ENCODE measurements around the gene VAX1. TPM values are rescaled to one million over a fixed set of nuclear protein-coding genes. Genes with fewer than 3 reads are reported as not detected.
"Not testable (repeated sequence)": the region's sequence is repeated elsewhere in the genome, so short reads cannot be mapped to it uniquely, and the experiment has no call there.

VAX1 gene
- total RNA-seq, 1 donor from 2014 or later, result not detected

GRCh38 chr10:117138838-117139580 is 939 bp upstream of the VAX1 start:
- intact Hi-C loops (cut with DNase I), result no loop called here
- no peak for DNase-seq (ENCODE audit: low spot score)
- ATAC-seq, result no peak

DNA sequence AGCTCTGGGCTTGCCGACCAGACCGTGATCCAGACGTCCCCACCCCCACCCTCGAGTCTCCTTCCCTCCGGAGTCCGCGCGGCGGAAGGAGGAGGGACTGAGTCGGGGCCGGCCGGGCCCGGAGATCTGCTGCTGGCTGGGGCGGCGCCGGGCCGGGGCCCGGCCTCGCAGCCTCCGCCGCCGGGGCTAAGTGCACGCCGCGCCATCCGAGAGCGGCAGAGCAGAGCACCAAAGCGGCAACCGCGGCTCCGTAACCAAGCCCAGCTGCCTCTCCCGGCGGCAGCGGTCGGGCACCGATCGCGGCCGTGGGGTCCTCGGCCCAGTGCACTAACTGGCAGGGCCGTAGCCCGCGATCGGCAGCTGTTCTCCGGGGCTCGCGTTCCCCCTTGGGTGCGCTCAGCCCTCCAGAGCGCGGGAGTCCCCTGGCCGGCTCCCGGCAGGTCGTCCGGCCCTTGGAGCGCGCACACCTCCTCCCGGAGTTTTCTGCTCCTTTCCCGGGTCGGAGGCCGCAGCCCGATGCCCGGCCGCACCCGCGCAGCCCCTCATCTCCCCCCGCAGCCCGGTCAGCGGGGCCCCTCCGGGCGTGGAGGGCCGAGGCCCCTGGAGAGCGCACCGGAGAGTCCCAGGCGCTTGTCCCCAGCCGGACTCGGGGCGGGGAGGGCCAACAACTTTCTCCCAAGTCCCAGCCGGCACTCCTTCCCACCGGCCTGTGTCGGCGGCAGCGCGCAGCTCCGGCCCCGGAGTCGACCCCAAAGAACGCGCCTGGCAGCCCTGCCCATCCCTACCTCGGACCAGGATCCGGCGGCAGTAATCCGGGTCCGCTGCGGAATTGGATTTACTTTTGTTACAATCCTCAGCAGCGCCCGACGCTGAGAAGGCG is 799 bp downstream of the VAX1 start:
- intact Hi-C loops (cut with DNase I), result no loop called here
- DNase-seq (ENCODE audit: low spot score), result no peak
- peak; percentile 35 for ATAC-seq

GRCh38 chr10:117136391-117136975 is 1.6 kb downstream of the VAX1 start:
- no peak for DNase-seq (ENCODE audit: low spot score)
- intact Hi-C loops (cut with DNase I), result no loop called here
- ATAC-seq, result no peak

GRCh38 chr10:117135480-117136140 is 2.5 kb downstream of the VAX1 start:
- intact Hi-C loops (cut with DNase I), result no loop called here
- ATAC-seq (no peak), DNase-seq (ENCODE audit: low spot score) (peak; percentile 2)

GRCh38 chr10:117135026-117135372 is 3.1 kb downstream of the VAX1 start:
- no peak for DNase-seq (ENCODE audit: low spot score)

DNA sequence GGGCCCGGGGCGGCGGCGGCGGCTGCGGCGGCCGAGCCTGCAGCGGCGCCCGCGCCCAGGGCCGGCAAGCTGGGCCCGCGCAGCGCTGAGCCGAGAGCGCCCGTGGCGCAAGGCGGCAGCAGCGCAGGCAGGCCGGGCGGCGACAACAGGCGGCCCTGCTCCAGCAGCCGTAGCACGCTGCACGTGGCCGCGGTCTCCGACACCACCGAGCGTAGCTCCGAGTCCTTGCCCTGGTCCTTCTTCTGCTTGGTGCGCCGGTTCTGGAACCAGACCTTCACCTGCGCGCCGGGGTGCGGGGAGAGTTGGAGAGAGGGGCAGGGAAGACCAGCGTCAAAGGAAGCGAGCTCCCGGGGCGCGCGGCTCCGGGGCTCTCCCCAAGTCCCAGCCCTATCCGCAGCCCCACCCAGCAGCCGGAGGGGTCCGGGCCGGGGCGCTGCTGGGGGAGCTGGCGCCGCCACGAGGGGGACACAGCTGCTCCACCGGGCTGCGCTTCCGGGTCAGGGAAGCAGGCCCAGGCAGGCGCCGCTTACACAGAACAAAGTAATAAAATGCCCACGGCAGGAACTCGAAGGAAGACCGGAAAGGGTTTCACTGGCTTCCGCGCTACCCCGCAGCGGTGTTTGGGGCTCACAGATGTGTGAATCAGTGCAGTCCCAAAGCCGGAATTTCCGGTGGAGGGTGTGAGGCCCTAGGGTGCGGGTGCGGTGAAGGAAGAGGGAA is 3.6 kb downstream of the VAX1 start:
- ATAC-seq, result no peak
- intact Hi-C loops (cut with DNase I), result no loop called here
- DNase-seq (ENCODE audit: low spot score), result peak; percentile 51

More at GRCh38 chr10:117135026-117135372, 3.1 kb downstream of the VAX1 start:
- intact Hi-C loops (cut with DNase I), result no loop called here
- no peak for ATAC-seq

- peak; percentile 9 for DNase-seq (ENCODE audit: low spot score)
- intact Hi-C loops (cut with DNase I), result no loop called here
- no peak for ATAC-seq
These were observed 4.1 kb downstream of the VAX1 start for GRCh38 chr10:117134056-117134305.

- DNase-seq (ENCODE audit: low spot score) (peak; percentile 51), ATAC-seq (no peak)
- intact Hi-C loops (cut with DNase I), result no loop called here
These were observed 4.6 kb downstream of the VAX1 start for GRCh38 chr10:117133273-117134055.

GRCh38 chr10:117132751-117133231 is 5.3 kb downstream of the VAX1 start:
- peak; percentile 30 for DNase-seq (ENCODE audit: low spot score)
- ATAC-seq, result no peak
- intact Hi-C loops (cut with DNase I), result no loop called here

- intact Hi-C loops (cut with DNase I), result no loop called here
- no peak for ATAC-seq
- peak; percentile 42 for DNase-seq (ENCODE audit: low spot score)
These were observed 6.4 kb downstream of the VAX1 start for GRCh38 chr10:117131376-117132327.

- DNase-seq (ENCODE audit: low spot score) (peak; percentile 4), ATAC-seq (no peak)
- intact Hi-C loops (cut with DNase I), result no loop called here
These were observed 7.2 kb downstream of the VAX1 start for GRCh38 chr10:117130862-117131375.

- DNase-seq (ENCODE audit: low spot score) (peak; percentile 17), ATAC-seq (no peak)
- intact Hi-C loops (cut with DNase I), result no loop called here
These were observed 7.7 kb downstream of the VAX1 start for GRCh38 chr10:117130346-117130745.

DNA sequence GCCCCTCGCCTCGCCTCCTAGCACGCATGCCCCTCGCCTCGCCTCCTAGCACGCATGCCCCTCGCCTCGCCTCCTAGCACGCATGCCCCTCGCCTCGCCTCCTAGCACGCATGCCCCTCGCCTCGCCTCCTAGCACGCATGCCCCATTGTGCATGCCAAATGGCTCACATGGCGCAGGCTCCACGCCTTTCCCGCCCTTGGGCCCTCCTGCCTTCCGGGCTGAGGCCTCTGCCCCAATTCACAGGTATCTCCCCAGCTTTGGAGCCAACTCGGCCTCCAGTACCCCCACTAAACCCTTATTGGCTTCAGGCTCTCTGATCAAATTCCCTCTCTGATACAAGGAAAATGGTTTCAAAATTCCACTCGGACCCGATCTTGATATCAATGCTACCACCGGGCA is 11.4 kb downstream of the VAX1 start:
- intact Hi-C loops (cut with DNase I); ATAC-seq; DNase-seq (ENCODE audit: low spot score): not testable (repeated sequence)

GRCh38 chr10:117126034-117126433 is 12.0 kb downstream of the VAX1 start:
- DNase-seq (ENCODE audit: low spot score) (no peak), ATAC-seq (no peak)
- intact Hi-C loops (cut with DNase I), result no loop called here

DNA sequence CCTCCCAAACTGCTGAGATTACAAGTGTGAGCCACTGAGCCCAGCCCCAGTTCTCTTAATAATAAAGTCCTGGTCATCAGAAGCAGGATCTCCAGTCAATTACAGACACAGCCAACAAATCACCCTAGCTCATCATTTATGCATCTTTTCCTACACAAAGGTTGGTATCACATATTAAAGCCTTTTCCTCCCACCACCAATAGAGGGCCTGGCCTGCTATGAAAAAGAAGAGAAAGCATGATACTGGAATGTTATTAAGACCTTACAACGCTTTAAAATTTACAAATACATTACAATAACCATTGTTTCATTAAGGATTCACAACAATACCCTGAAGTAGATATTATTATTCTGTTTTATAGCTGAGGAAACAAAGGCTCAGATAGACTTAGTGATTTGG is 25.9 kb downstream of the VAX1 start:
- ATAC-seq, result no peak
- no peak for DNase-seq (ENCODE audit: low spot score)
- intact Hi-C loops (cut with DNase I), result no loop called here

GRCh38 chr10:117107238-117107637 is 30.8 kb downstream of the VAX1 start:
- ATAC-seq (no peak), DNase-seq (ENCODE audit: low spot score) (no peak)
- intact Hi-C loops (cut with DNase I), result no loop called here
